Measurements from ENCODE around the gene MPEG1.

MPEG1 gene

DNA sequence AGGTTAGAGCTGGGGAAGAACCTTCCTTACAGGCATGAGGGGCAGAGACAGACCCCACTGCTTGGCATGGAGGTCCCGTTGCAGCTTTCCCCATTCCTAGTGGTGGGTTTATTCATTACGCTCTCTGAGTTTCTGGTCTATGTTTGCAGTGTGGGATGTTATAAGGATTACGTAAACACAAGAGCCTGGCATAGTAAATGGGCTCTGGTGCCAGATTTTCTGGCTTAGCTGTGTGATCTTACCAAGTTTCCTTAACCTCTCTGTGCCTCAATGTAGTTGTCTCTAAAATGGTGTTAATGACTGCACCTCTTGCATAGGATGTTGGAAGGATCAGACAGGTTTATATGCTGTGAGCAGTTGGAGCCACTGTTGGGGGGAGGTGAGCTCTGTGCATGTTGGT is 25.7 kb downstream of the MPEG1 start:
- no peak for DNase-seq (ENCODE audit: low read depth)

DNA sequence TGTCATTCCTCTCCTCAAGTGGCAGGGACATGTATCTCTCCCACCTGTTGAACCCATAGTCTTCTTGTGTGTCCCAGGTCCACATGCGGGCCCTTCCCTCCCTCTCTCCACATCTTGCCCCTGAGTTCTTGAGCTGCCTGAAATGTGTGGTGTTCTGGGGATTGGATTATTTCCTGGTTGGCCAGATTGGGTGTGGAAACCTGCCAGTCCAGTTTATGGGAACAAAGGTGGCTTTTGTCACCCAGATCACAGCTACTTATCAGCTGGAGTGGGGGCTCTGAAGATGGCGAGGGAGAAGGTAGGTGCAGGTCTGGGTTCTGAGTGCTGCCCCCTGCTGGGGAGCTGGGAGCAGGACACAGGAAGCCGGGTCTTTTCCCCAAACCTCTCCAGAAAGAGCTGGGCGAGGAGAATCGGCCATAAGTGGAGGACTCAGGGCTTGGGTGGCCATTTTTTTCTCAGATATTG is 26.6 kb downstream of the MPEG1 start:
- peak; percentile 28 for DNase-seq (ENCODE audit: low read depth)

DNA sequence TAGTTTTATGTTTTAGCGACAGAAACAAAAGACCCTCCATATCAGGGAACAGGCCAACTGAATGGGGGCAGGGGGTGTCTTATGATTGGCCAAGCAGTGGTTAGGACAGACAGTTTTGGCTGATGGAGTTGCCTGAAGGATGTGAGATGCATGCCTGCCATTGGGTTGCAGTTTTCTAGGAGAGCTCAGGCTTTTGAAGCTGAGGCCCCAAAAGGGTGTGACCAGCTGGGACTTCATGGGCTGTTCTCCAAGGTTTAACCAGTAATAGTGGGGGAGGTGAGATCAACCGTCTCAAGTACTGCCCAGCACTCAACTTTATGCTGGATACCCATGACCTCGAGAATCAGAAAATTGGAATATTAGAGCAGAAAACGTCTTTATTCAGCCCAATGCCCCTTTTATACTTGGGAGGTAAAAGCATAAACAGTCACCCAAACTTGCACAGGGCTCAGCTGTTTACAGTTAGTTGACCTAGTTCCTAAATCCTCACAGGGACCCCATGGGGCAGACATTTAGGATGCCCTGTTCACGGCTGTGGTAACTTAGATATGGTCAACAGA is 27.3 kb downstream of the MPEG1 start:
- DNase-seq (ENCODE audit: low read depth) = no peak

DNA sequence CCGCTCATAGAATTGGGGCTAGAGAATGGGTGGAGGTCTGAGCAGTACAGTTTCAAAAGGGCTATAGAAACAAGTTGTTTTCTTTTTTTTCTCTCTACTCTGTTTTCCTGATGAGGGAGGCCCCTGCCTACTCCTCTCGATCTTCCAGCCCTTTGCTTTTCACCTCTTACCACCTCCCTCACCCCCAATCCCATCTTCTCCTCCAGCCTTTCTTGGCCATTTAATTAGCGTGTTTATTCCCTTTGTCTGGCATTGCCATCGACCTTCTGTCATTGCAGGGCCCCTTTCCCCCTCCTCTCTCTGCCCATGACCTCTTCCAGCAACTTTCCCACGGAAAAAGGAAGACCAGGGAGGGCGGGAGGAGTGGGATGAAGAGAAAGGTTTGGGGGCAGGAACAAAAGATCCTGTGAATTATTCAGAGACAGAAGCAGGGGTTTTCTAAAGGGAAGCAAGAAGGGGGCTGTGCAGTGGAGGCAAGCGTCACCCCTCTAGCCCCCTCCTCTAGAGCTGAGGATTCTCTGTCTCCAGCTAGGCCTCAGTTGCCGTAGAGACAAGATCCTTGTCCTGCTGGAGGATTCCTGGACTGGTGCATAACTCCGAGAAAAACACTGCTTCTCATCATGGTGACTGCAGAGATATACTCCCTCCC is 27.9 kb downstream of the MPEG1 start:
- DNase-seq (ENCODE audit: low read depth) = no peak

DNA sequence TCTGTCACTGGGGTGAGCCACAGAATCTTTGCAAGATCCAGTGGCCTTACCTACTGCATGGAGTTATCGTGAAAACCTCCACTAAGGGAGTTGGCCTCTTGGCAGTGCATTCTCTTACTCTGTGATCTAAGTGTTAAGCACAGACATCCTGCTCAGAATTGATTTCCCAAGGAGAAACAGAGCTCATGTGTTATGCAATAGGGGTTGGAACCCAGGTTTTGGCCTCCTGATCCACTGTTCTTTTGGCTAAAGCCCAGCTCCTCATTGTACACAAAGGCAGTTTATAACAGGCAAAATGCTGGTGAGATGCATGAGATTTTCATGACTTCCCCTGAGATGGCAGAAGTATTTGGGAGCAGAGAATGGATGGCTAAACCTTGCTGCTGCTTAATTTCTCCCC is 29.0 kb downstream of the MPEG1 start:
- no peak for DNase-seq (ENCODE audit: low read depth)

DNA sequence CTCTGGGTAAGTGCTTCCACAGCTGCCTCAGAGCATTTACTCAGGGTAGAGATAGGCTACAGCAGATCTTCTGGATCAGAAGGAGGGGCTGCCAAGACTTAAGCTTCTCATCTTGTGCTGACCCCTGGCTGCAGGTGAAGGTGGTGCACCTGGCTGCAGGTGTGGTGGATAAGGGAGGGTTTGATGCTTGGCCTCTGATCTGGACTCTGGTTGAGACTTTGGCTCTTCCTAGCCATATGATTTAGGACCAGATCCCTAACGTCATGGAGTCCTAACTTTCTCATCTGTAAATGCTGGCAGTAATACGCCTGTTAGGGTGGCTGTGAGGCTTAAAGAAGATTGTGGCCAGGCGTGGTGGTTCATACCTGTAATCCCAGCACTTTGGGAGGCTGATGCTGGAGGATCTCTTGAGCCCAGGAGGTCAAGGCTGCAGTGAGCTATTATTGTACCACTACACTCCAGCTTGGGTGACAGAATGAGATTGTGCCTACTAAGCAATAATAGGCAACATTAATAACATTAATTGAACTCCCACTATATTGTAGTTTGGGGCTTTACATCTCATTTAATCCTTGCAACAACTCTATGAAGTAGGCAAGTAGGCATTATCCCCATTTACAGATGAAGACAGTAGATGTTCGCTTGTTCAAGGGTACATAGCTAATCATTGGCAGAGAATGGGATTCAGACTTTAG is 30.1 kb downstream of the MPEG1 start:
- DNase-seq (ENCODE audit: low read depth) = no peak

DNA sequence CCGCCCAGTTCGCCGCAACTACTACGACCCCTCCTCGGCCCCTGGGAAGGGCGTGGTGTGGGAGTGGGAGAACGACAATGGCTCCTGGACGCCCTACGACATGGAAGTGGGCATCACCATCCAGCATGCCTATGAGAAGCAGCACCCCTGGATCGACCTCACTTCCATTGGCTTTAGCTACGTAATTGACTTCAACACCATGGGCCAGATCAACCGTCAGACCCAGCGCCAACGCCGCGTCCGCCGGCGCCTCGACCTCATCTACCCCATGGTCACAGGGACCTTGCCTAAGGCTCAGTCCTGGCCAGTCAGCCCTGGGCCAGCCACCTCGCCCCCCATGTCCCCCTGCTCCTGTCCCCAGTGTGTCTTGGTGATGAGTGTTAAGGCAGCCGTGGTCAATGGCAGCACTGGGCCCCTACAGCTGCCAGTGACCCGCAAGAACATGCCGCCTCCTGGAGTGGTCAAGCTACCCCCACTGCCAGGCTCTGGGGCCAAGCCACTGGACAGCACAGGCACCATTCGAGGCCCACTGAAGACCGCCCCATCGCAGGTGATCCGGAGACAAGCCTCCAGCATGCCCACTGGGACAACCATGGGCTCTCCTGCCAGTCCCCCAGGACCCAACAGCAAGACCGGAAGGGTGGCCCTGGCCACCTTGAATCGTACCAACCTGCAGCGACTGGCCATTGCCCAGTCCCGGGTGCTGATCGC is 30.8 kb downstream of the MPEG1 start:
- no peak for DNase-seq (ENCODE audit: low read depth)

DNA sequence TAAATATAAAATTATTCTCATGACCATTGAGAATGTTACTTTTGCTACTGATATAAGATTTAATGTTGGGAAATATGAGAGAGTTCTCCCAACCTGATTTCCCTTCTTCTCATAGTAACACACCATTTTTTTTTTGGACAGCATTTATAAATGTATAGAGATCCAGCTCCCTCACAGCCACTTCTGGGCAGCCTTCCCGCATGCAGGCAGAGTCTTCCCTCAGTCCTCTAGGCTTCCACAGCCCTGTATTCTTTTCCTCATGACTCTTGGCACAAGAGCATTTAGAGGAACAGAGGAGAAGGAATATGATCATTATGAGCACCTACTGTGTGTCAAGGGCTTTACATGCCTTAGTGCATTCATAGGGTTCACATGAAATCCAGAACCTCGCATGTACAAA is 31.8 kb downstream of the MPEG1 start:
- DNase-seq (ENCODE audit: low read depth) = no peak

DNA sequence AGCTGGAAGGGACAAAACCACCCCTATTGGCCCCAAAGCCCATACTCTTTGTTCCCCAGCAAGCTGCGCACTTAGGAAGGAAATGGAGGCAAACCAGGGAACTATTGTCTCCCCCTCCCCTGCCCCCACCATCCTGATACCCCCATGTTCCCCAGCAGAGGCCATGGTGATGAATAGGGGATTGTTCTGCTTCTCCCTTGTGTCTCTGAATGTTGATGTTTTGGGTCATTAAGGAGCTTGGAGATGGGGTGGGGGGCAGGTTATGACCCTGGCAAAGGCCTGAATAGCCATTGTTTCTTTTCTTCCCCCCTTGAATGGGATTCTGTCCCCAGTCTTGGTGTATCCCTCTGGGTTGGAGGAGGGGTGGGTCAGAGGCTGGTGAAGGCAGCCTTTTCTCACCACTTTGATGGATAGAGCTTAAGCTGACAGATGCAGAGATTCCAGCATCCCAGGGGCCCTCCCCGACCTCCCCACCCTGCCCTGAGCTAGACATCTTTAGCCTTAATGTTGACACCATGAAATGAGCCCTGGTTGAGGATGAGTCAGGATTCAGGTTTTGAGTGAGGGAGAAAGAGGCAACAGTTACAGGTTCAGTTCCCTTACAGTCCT is 32.5 kb downstream of the MPEG1 start:
- no peak for DNase-seq (ENCODE audit: low read depth)

DNA sequence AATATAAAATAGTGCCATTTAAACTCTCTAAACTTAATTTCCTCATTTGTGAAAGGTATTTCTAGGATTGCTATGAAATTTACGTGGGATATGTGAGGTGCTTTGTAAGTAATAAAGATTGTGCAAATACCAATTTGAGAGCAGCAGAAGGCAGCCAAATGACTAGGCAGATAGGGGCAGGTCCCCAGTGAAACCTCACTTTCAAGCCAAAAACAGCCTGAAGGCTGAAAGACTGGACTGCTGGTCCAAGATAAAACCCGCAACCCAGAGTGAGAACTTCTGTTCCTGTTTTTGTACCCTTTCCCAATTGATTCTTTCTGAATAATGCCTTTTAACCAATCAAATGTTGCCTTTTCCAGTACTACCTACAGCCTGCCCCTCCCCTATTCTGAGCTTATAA is 33.6 kb downstream of the MPEG1 start:
- no peak for DNase-seq (ENCODE audit: low read depth)

DNA sequence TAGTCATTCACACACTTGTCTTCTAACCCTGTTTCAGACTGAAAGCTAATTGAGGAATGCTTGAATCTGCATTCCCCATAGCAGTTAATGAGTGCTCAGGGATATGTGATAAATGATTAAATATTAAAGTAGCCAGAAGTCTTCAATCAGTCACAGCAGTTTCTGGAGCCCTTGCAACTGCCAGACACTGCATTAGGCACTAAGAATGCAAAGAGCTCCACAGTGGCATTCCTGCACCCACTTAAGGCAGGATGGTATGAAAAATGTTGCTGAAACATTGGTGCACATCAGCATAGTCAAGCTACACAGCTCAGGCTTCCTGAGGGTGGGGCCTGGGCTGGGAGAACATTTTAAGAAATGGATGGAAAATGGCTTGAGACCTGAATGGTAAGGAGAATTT is 34.3 kb downstream of the MPEG1 start:
- no peak for DNase-seq (ENCODE audit: low read depth)

DNA sequence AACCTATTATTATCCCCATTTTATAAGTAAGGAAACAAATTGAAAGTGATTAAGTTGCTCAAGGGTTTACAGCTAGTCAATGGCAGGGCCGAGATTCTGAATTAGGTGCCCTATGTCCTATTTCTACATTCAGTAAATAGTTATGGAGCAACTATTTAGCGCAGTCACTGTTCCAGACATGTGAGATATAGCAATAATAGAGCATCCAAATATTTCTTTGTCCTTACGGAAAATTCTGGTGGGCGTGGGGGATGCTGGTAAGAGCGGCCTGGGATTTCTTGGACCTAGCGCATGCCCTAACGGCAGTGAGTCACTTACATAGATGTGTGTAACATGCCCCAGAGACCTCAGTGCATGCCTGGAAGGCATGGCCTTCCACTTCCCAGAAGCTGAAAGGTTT is 36.4 kb downstream of the MPEG1 start:
- no peak for DNase-seq (ENCODE audit: low read depth)

DNA sequence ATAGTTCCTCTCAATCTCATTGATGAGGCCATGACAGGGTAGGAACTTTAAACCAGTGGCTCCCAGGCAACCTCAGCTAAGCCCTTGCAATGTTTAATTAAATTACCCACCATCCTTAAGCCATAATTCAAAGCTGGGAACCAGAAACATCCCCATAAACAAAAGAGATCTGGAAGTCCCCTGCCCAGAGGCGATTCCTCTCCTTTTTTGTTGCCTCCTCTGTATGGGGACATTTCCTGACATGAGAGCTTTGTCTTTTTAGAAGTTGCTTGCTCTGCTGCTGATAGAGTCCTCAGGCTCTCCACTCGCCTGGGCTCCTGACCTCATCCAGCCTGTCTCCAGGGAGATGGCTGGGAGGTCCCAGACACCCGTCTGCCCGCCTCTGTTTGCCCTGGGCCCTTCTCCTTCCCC is 37.6 kb downstream of the MPEG1 start:
- no peak for DNase-seq (ENCODE audit: low read depth)

DNA sequence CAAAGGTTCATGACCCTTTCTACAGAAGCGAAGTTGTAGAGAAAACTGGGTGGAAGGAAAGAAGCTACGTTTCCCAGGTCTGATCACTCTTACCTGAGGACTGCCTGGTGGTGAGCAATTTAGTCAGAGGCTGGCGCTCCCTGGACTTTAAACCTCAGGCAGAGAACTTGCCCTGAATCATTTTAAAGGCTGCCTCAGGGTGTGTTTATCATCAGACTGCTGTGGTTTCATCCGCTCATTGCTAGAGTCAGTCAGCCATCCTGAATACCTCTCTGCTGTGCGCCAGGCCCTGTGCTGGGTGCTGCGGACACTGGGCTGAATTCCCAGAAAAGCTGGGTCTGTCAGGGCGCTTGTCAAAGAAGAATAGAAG is 38.1 kb downstream of the MPEG1 start:
- DNase-seq (ENCODE audit: low read depth) = no peak

DNA sequence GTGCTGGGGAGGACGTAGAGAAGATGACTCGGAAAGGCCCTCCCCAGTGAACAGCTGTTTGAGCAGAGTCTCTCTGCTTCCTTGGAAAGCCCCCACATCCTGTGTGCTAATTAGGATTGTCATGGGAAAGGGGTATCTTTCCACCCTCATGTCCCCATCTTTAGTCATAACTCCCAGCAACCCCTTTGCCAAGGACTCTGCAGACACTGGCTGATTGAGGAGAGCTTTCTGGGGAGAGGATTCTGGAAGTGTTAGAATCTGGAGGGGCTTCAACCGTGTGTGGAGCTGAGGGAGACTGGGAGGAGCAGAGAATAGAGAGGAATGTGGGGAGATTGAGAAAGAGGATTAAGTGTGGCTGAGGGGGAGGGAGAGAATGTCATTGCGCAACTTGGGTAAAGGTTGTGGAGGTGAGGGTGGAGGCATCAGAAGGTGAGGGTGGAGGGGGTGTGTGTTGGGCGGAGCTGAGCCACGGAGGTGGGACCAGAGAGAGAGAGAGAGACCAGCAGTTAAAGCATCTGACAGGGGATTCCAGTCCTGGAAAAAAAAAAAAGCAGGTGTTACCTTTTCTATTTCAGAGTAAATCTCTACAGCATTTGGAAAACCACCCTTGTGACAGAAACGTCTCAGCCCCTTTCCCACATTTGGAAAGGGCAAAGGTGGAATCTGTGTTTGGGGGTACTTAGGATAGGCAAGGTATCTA is 38.6 kb downstream of the MPEG1 start:
- DNase-seq (ENCODE audit: low read depth) = no peak

DNA sequence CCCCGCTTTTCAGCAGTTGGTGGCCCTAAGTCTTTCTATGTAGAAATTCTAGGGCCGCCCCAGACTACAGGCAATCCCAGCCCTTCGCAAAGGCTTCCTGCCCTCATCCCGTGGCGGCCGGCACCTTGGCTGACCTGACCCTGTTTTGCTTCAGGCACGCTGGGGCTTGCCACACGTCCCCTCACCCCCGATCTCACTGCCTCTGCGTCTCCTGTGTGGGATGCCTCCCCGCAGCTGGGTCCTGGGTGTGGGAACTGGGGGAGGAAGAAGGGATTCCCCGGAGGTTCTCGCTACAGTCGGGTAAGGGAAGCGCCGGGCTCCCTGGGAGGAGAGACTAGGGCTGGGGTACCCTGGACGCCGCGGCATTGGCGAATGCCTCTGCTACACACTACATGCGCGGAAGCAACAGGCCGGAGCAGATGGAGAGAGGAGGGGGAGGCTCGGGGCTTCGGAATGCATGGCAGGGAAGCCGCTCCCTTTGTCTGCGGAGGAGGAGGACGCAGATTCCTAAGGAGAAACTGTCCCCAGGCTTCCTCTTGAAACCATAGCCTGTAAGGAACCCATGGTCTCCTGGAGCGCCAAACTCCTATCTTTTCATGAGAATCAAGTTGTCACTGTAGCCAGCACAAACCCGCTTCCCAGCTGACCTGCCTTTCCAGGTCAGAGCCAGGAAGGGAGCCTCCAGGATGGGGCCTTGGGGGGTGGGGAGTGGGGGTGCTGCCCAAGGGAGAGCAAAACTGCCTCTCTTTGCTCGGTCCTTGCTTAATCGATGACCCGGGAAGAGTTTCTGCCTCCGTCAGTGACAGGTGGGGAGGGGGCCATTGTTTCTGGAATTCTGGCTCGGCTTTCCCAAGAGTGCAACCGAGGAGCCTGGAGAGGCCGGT is 39.4 kb downstream of the MPEG1 start:
- no peak for DNase-seq (ENCODE audit: low read depth)

DNA sequence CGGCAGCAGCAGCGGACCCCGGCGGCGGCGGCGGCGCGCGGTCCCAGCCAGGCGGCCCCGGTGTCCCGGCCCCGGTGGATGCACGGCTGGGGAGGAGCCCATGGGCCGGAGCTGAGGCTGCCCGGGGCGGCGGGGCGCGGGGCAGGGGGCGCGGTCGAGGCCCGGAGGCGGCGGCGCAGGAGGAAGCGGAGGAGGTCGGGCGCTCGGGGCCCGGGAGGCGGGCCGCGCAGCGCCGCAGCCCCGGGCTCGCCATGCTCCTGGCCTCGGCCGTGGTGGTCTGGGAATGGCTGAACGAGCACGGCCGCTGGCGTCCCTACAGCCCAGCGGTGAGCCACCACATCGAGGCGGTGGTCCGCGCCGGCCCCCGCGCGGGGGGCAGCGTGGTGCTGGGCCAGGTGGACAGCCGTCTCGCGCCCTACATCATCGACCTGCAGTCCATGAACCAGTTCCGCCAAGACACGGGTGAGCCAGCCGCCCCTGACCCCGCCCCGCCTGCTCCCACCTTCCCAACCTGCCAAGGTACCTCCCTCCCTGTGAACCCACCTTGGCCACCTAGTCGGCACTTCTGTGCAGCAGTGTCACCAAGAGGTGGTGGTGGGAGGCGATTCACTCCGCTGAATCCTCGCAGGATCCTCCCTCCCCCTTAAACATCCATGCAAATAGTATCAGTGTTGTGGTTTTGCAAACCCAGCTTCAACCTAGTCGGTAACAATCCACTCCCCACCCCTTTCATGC is 40.2 kb downstream of the MPEG1 start:
- no peak for DNase-seq (ENCODE audit: low read depth)

DNA sequence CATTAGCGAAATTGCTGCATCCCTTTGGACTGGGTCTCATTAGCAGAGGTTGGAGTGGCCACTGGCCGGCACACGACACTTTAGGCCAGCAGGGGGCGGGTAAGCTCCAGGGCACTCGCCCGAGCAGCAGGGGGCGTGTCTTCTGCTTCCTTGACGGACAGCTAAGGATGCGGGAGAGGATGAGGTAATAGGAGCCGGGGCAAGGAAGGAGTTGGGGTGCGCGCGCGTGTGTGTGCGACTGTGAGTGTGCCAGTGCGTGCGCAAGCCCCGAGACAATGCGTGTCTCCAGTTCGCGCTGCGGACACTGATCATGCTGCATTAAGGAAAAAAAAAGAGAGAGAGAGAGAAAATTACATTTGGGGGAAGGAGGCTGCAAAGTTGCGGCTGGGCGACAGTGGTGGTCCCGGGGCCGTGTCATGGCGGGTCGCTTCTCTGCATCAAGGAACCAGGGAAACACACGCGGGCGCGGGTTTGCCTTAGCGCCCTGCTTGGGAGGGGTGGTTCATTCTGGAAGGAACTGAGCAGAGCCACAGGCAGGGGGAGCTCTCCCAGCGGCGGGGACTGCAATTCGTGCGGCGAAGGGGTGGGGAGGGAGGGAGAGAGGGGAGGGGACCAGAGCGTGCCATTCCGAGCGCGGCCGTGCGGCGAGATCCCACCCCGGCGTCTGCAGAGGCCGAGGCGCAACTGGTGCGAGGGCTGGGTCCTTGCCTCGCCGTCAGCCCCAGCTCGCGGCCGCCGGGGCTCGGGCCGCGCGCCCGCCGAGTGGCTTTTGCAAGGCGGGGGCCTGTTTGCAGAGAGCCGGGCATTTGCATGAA is 41.0 kb downstream of the MPEG1 start, which contains the start of gene DTX4:
Gene DTX4, plus strand, starts transcription at position 625 of the 815 bp plus-strand sequence. CDS start 464 bp downstream, outside the sequence.
- DNase-seq (ENCODE audit: low read depth) = peak; percentile 83

DNA sequence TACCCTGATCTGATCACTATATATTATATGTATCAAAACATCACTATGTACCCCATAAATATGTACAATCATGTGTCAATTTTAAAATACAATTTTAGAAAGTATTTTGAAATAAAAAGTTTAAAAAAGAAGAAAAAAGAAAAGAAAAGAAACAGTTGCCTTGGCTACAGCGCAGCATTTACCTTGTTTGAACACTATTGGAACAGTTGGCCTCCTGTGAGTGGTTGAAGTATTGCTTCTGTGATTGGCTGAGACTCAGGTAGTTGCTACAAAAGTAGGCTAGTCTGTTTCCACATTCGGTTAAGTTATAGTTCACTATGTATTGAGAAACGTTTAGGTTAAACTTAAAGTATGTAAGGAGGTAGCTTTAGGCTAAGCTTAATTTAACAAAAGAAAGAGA is 48.7 kb downstream of the MPEG1 start:
- DNase-seq (ENCODE audit: low read depth) = no peak
